Spleen (tissue), 11 donors: ENCODE results near the gene OBP2B. TPM values are rescaled to one million over a fixed set of nuclear protein-coding genes. Genes with fewer than 3 reads are reported as not detected.

Experiments used
- DNase-seq: peaks from one replicate; pipeline ENCODE4 v3.0.0-alpha.2; 2020
- H3K27ac ChIP-seq, 8 donors: fragments of 200-600 bp; sonication (generic) in 7 of 8; 1 replicate in 4 of 8; 2 replicates in 4 of 8; pipeline versions ENCODE4 v1.5.0 to v1.8.0; 2016 to 2021; ENCODE audit warnings: inconsistent platforms in 4 of 8, mild to moderate bottlenecking in 4 of 8, moderate library complexity in 1 of 8
- H3K27me3 ChIP-seq, 7 donors: fragments of 200-600 bp; sonication (generic) in 6 of 7; replicated peaks in 1 of 7; 1 replicate in 4 of 7; 2 replicates in 3 of 7; pipeline versions ENCODE4 v1.5.0 to v1.8.0; 2016 to 2021; ENCODE audit warnings: inconsistent platforms in 3 of 7, mild to moderate bottlenecking in 1 of 7
- H3K36me3 ChIP-seq, 6 donors: fragments of 200-600 bp; sonication (generic) in 5 of 6; 1 replicate in 4 of 6; 2 replicates in 2 of 6; pipeline versions ENCODE4 v1.5.0 to v1.8.0; 2016 to 2021; ENCODE audit warnings: inconsistent platforms in 2 of 6
- H3K4me1 ChIP-seq, 6 donors: fragments of 200-600 bp; sonication (generic) in 5 of 6; 1 replicate in 3 of 6; 2 replicates in 3 of 6; pipeline versions ENCODE4 v1.5.0 to v1.8.0; 2016 to 2021; ENCODE audit warnings: inconsistent platforms in 3 of 6
- H3K4me3 ChIP-seq, 8 donors: fragments of 200-600 bp; sonication (generic) in 7 of 8; 1 replicate in 4 of 8; 2 replicates in 4 of 8; pipeline versions ENCODE4 v1.5.0 to v1.8.0; 2016 to 2021; ENCODE audit warnings: inconsistent platforms in 4 of 8, mild to moderate bottlenecking in 4 of 8, moderate library complexity in 2 of 8
- H3K9me3 ChIP-seq, 8 donors: fragments of 200-600 bp; sonication (generic) in 7 of 8; 1 replicate in 4 of 8; 2 replicates in 4 of 8; pipeline versions ENCODE4 v1.5.0 to v1.8.0; 2016 to 2021; ENCODE audit warnings: inconsistent platforms in 4 of 8
- POLR2A ChIP-seq, 3 donors: fragments of 450-650 bp; IDR thresholded peaks; one replicate each; pipeline ENCODE4 v1.5.1; 2017; ENCODE audit warnings: antibody characterized with exemption in 3 of 3, mild to moderate bottlenecking in 1 of 3
- POLR2AphosphoS5 ChIP-seq, 3 donors: sonication (generic); formaldehyde crosslinking; IDR thresholded peaks; one replicate each; pipeline ENCODE4 v1.5.1; 2017; ENCODE audit warnings: antibody characterized with exemption in 3 of 3
- WGBS, 5 donors: extraction: QIAGEN DNeasy Blood & Tissue Kit in 3 of 5; methylation state at CpG; one replicate each; pipeline versions ENCODE4 v1.1.5 to v1.1.7; 2013 to 2018; 5-methylcytosine and 5-hydroxymethylcytosine counted together
- intact Hi-C: fragments of 100-400 bp; cut with DNase I; formaldehyde crosslinking; loops from one replicate; pipeline ENCODE4 v1.15.0; 2023; ENCODE audit warnings: low total_unique reads
- polyA plus RNA-seq, 3 donors: library from polyadenylated mRNA; stranded (reverse); fragments of 200-250 nt; gene quantifications; one replicate each; pipeline ENCODE4 v1.2.1, GENCODE V29; 2013
- total RNA-seq, 7 donors: library from RNA; depleted of rRNA in 3 of 7; stranded (reverse); fragments of >200 nt in 3 of 7; fragmentation: NEBNext Ultra II Directional in 4 of 7; extraction: Animal tissue kit (Norgen Biotek cat#: 25700) in 4 of 7; gene quantifications; one replicate each; pipeline versions ENCODE4 v1.1.0 to v1.2.1, GENCODE V29; 2016 to 2021
- TF ChIP-seq, protein P1 (sequence below), 11 experiments: fragments of 200-600 bp in 7 of 11; fragments of 450-650 bp in 4 of 11; sonication (generic) in 4 of 11; IDR thresholded peaks in 8 of 11; conservative IDR thresholded peaks in 3 of 11; 1 replicate in 7 of 11; 2 replicates in 4 of 11; pipeline versions ENCODE4 v1.4.0 to v1.8.0; 2016 to 2021; ENCODE audit warnings: antibody characterized with exemption in 11 of 11, inconsistent platforms in 4 of 11, mild to moderate bottlenecking in 1 of 11
- donor health status: healthy with polysubstance abuse.
- donor health status: DM: no; HTN: no; CAD: no; lungs with moderate emphysema.
- donor health status: DM: no; HTN: no; CAD: no.
- donor health status: Bipolar disorder and iron deficiency.
- donor health status: healthy.
- donor health status: DM: no; HTN: no; CAD: no.
- donor health status: DM: yes; HTN: yes; CAD: no.

Gene OBP2B
- total and polyA plus RNA-seq, 10 donors = 0.16 to 0.95 (median 0.38) TPM; not detected in 7

DNA sequence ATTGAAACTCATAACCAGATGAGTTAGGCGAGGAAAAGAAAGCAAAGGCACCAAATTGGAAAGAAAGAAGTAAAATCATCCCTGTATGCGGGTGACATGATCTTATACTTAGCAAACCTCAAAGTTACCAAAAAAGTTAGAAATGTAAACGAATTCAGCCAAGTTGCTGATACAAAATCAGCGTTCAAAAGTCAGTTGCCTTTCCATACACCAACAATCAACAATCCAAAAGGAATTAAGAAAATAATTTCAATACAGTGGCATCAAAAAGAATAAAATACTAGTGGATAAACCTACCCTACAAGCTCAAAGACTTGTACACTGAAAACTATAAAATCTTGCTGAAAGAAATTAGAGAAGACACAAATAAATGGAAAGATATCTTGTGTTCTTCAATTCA is 14.5 kb downstream of the OBP2B start:
- intact Hi-C loops = no loop called here
- 82 to 92% (median 83%) methylated on average over 4 of the region's 4 CpGs for WGBS, 5 donors
- peaks cover 0 to 42% (median 0%) of the 10 kb centered on the region in 7 donors for H3K27me3 ChIP-seq
- no peak overlapping the region for H3K4me3 ChIP-seq
- no peak overlapping the region for H3K27ac ChIP-seq
- H3K4me1 ChIP-seq = no peaks in the 10 kb centered on the region
- H3K36me3 ChIP-seq = no peaks in the 10 kb centered on the region
- DNase-seq = no peak
- TF ChIP-seq POLR2AphosphoS5 (IDR thresholded peaks at IDR 0.05) = no peak
- TF ChIP-seq POLR2A (IDR thresholded peaks at IDR 0.05) = no peak
- TF ChIP-seq, protein P1, sequence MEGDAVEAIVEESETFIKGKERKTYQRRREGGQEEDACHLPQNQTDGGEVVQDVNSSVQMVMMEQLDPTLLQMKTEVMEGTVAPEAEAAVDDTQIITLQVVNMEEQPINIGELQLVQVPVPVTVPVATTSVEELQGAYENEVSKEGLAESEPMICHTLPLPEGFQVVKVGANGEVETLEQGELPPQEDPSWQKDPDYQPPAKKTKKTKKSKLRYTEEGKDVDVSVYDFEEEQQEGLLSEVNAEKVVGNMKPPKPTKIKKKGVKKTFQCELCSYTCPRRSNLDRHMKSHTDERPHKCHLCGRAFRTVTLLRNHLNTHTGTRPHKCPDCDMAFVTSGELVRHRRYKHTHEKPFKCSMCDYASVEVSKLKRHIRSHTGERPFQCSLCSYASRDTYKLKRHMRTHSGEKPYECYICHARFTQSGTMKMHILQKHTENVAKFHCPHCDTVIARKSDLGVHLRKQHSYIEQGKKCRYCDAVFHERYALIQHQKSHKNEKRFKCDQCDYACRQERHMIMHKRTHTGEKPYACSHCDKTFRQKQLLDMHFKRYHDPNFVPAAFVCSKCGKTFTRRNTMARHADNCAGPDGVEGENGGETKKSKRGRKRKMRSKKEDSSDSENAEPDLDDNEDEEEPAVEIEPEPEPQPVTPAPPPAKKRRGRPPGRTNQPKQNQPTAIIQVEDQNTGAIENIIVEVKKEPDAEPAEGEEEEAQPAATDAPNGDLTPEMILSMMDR (IDR thresholded peaks at IDR 0.05 in 8 of 11, conservative IDR thresholded peaks at IDR 0.05 in 3 of 11) = no peak
- peaks cover 0 to 6% (median 2%) of the 10 kb centered on the region in 8 donors for H3K9me3 ChIP-seq

DNA sequence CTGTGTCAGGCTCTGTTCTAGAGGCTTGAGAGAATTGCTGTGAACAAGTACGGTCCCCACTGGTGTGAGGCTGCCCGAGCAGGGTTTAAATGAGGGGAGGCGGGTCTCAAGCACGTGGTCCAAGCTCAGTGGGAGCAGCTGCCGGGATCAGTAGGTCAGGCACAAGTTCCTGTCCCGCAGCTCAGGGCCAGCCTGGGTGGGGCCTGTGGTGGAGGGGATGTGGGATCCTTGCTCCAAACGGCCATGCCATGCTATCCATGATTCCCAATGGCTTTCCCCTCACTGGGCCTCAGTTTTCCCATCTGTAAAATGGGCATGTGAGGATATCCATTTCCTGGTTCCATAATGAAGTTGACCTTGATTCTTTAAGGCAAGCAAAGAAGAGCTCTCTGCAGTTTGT is 17.1 kb downstream of the OBP2B start:
- Histone ChIP-seq H3K36me3 (no peaks in the 10 kb centered on the region), H3K9me3 (peaks cover 0 to 6% (median 2%) of the 10 kb centered on the region in 8 donors), H3K4me3 (no peak overlapping the region), H3K27me3 (peaks cover 0 to 59% (median 0%) of the 10 kb centered on the region in 7 donors), H3K4me1 (no peaks in the 10 kb centered on the region), H3K27ac (no peak overlapping the region)
- intact Hi-C loops = no loop called here
- 54 to 66% (median 57%) methylated on average over 7 of the region's 7 CpGs for WGBS, 5 donors
- DNase-seq = no peak
- TF ChIP-seq POLR2AphosphoS5 (IDR thresholded peaks at IDR 0.05) (no peak), POLR2A (IDR thresholded peaks at IDR 0.05) (no peak)
- TF ChIP-seq, protein P1 (IDR thresholded peaks at IDR 0.05 in 8 of 11, conservative IDR thresholded peaks at IDR 0.05 in 3 of 11) = no peak

DNA sequence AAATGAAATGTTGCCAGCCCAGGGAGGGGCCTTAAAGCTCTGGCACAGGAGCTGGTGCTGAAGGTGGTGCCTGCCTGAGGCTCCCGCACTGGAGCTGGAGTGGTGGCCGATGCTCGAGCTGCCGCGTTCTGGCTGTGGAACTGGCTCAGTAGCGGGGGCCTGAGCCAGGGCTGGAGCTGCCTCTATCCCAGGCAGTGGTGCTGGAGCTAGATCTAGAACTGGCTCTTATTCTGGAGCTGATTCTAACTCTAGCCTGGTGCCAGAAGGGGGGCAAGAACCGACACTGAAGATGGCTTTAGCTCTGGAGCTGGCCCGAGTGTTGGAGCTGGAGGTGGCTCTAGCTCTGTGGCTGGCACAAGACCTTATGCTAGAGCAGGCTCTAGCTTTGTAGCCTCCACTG is 19.2 kb downstream of the OBP2B start:
- peaks cover 0 to 1% (median 0%) of the 10 kb centered on the region in 8 donors for H3K9me3 ChIP-seq
- H3K27ac ChIP-seq = no peak overlapping the region
- H3K4me1 ChIP-seq = peaks cover 0 to 13% (median 9%) of the 10 kb centered on the region in 6 donors
- intact Hi-C loops = loop anchor here (5.0 to 10.0 kb wide), 2 partner anchors 215 to 297 kb away; no protein-coding TSS in a partner anchor
- DNase-seq = peak; percentile 56
- 82 to 91% (median 89%) methylated on average over 6 to 8 of the region's 8 CpGs for WGBS, 5 donors
- H3K27me3 ChIP-seq = peaks cover 0 to 53% (median 0%) of the 10 kb centered on the region in 7 donors
- no peak overlapping the region for H3K4me3 ChIP-seq
- H3K36me3 ChIP-seq = no peaks in the 10 kb centered on the region
- TF ChIP-seq, protein P1 (IDR thresholded peaks at IDR 0.05 in 8 of 11, conservative IDR thresholded peaks at IDR 0.05 in 3 of 11) = no peak
- TF ChIP-seq POLR2AphosphoS5 (IDR thresholded peaks at IDR 0.05) = no peak
- TF ChIP-seq POLR2A (IDR thresholded peaks at IDR 0.05) = no peak

DNA sequence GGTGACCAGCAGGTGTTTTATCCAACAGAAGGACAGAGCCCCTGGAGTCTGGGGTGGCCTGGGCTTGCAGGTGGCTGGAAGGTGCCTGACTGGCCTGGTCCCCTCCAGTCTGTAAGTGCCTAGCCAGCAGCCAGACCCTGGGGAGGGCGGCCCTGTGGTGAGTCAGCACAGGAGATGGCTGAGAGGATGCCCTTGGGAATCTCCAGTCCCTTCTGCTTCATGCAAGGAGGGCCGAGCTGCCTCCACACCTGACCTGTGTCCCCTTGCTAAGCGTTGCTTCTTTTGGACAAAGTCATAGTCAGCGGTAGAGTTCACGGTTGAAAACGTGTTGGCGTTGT is 20.2 kb downstream of the OBP2B start:
- Histone ChIP-seq H3K4me3 (no peak overlapping the region), H3K27me3 (peaks cover 0 to 53% (median 3%) of the 10 kb centered on the region in 7 donors), H3K9me3 (no peaks in the 10 kb centered on the region), H3K27ac (no peak overlapping the region), H3K36me3 (no peaks in the 10 kb centered on the region), H3K4me1 (peaks cover 0 to 20% (median 12%) of the 10 kb centered on the region in 6 donors)
- intact Hi-C loops = loop anchor here (5.0 to 10.0 kb wide), 2 partner anchors 216 to 298 kb away; no protein-coding TSS in a partner anchor
- WGBS, 5 donors = 79 to 84% (median 81%) methylated on average over 6 to 7 of the region's 7 CpGs
- TF ChIP-seq, protein P1 (IDR thresholded peaks at IDR 0.05 in 8 of 11, conservative IDR thresholded peaks at IDR 0.05 in 3 of 11) = no peak
- TF ChIP-seq POLR2A (IDR thresholded peaks at IDR 0.05) (no peak), POLR2AphosphoS5 (IDR thresholded peaks at IDR 0.05) (no peak)
- no peak for DNase-seq
